IMR-90 (cell line): ENCODE data around the gene NAGPA.

ENCODE experiments used
- CEBPB ChIP-seq: IDR thresholded peaks from 2 replicates; pipeline ENCODE4 v1.6.1; 2012; ENCODE audit warnings: low read depth, low read length, improper control_type of control experiment
- CHD1 ChIP-seq: IDR thresholded peaks from 2 replicates; pipeline ENCODE4 v1.6.1; 2012; ENCODE audit warnings: low read depth, low read length, improper control_type of control experiment
- FOS ChIP-seq: fragments of 150-350 bp; IDR thresholded peaks from 2 replicates; pipeline ENCODE4 v1.6.1; 2016; ENCODE audit warnings: low read depth, low read length
- MAFK ChIP-seq: IDR thresholded peaks from 2 replicates; pipeline ENCODE4 v1.6.1; 2012; ENCODE audit warnings: low read depth, low read length, improper control_type of control experiment
- MAZ ChIP-seq: IDR thresholded peaks from 2 replicates; pipeline ENCODE4 v1.6.1; 2012; ENCODE audit warnings: low read depth, mild to moderate bottlenecking, low read length, improper control_type of control experiment, moderate library complexity, borderline replicate concordance
- MXI1 ChIP-seq: IDR thresholded peaks from 2 replicates; pipeline ENCODE4 v1.6.1; 2012; ENCODE audit warnings: low read depth, mild to moderate bottlenecking, low read length, moderate library complexity, borderline replicate concordance
- POLR2A ChIP-seq: IDR thresholded peaks from 2 replicates; pipeline ENCODE4 v1.6.1; 2012; ENCODE audit warnings: mild to moderate bottlenecking, low read depth, low read length
- RAD21 ChIP-seq: IDR thresholded peaks from 2 replicates; pipeline ENCODE4 v1.6.1; 2012; ENCODE audit warnings: low read length, improper control_type of control experiment
- RCOR1 ChIP-seq: IDR thresholded peaks from 2 replicates; pipeline ENCODE4 v1.6.1; 2012; ENCODE audit warnings: mild to moderate bottlenecking, low read length, improper control_type of control experiment; ENCODE audit not compliant: insufficient replicate concordance
- SMC3 ChIP-seq: fragments of 150-350 bp; IDR thresholded peaks from 2 replicates; pipeline ENCODE4 v1.6.1; 2016; ENCODE audit warnings: low read depth, mild to moderate bottlenecking, antibody characterized with exemption, low read length, moderate library complexity
- USF2 ChIP-seq: fragments of 150-350 bp; IDR thresholded peaks from 2 replicates; pipeline ENCODE4 v1.6.1; 2017; ENCODE audit warnings: mild to moderate bottlenecking, antibody characterized with exemption, low read length, low read depth
- TF ChIP-seq, protein P1 (sequence below): conservative IDR thresholded peaks from 2 replicates; pipeline ENCODE4 v1.5.1; 2012; ENCODE audit warnings: mild to moderate bottlenecking, low read depth, low read length, improper control_type of control experiment
- TF ChIP-seq, protein P2 (sequence below): fragments of 150-350 bp; IDR thresholded peaks from 2 replicates; pipeline ENCODE4 v1.6.1; 2016; ENCODE audit warnings: low read depth, mild to moderate bottlenecking, low read length, moderate library complexity, borderline replicate concordance

DNA sequence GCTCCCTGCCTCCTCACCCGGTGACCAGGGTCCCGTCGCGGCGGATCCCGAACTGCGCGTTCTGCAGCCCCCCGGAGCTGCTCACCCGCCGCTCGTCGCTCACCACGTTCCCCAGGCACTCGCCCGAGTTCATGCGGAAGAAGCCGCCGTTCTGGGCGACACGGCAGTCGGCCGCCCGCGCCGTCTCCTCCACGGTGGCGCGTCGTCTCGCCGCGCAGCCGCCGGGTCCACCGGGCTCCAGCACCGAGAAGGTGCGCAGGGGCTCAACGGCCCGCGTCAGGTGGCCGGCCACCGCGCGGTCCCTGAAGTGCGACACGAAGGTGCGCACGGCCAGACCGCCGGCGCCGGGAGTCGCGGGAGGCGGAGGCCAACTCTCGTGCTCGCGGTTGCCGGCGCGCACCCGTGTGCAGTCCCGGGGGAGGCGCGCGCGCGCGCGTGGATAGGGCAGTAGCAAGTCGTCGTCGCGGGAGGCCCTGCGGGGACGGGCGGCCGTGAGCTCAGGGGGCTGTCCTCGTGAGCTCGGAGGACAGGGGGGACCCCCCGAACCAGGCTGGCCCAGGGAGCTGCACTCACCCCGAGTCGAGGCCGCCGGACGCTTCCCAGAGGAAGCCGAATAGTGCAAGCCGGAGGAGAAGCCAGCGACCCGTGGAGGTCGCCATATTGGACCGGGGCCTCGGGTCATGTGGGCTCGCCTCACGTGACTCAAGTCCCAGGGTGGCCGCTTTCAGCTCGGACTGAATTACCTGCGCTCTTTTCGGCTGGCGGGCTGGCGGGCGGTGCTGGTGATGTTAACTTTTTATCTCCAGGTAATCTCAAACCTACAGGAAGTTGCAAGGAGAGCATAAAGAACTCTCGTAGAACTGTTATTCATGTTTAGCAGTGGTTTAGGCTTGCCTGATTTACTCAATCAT lies at the start of gene NAGPA:
- TF ChIP-seq, protein P1, sequence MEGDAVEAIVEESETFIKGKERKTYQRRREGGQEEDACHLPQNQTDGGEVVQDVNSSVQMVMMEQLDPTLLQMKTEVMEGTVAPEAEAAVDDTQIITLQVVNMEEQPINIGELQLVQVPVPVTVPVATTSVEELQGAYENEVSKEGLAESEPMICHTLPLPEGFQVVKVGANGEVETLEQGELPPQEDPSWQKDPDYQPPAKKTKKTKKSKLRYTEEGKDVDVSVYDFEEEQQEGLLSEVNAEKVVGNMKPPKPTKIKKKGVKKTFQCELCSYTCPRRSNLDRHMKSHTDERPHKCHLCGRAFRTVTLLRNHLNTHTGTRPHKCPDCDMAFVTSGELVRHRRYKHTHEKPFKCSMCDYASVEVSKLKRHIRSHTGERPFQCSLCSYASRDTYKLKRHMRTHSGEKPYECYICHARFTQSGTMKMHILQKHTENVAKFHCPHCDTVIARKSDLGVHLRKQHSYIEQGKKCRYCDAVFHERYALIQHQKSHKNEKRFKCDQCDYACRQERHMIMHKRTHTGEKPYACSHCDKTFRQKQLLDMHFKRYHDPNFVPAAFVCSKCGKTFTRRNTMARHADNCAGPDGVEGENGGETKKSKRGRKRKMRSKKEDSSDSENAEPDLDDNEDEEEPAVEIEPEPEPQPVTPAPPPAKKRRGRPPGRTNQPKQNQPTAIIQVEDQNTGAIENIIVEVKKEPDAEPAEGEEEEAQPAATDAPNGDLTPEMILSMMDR, result no peak
- TF ChIP-seq POLR2A (no peak), CHD1 (no peak), MAFK (no peak), SMC3 (no peak), MAZ (no peak), RCOR1 (no peak), MXI1 (peak; percentile 54; the same call in 1 of the 2 replicates), CEBPB (no peak), RAD21 (no peak), USF2 (peak; percentile 100), FOS (peak; percentile 74)
- TF ChIP-seq, protein P2, sequence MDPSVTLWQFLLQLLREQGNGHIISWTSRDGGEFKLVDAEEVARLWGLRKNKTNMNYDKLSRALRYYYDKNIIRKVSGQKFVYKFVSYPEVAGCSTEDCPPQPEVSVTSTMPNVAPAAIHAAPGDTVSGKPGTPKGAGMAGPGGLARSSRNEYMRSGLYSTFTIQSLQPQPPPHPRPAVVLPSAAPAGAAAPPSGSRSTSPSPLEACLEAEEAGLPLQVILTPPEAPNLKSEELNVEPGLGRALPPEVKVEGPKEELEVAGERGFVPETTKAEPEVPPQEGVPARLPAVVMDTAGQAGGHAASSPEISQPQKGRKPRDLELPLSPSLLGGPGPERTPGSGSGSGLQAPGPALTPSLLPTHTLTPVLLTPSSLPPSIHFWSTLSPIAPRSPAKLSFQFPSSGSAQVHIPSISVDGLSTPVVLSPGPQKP, result no peak
